ENCODE results near the gene CEP20. TPM values are rescaled to one million over a fixed set of nuclear protein-coding genes. Genes with fewer than 3 reads are reported as not detected.

Gene CEP20
- total and polyA plus RNA-seq, 2 of the 8 experiments (the other 6 are each of a cell fraction or from before 2014, with no cell fraction given) = 16.2 to 49.0 TPM

DNA sequence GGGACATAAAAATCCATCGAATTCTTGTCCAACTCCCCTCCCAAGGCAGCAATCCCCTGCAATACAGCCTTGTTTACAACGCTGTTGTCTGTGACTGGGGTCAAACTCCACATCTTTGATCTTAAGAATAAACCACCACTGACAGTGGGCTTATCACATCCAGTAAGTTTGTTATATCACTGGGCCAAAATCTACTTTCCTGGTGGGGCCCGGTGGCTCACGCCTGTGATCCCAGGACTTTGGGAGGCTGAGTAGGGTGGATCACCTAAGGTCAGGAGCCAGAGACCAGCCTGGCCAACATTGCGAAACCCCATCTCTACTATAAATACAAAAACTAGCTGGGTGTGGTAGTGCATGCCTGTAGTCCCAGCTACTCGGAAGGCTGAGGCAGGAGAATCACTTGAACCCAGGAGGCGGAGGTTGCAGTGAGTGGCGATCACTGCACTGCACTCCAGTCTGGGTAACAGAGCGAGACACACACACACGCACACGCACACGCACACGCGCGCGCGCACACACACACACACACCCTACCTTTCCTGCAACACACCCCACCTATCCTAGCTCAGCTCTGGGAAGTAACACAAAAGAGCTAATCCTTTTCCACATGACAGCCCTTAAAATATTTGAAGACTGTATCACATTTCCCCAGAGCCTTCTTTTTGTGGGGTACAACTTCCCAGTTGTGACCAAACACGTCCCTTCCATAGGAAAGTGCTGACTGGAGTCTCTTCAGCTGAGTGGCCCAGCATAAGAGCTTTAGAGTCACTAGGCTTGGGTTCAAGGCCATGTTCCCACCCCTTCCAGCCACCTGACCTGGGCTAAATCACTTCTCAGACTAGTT, 40.1 kb upstream of the CEP20 start (continued):
- TF ChIP-seq, protein P1, sequence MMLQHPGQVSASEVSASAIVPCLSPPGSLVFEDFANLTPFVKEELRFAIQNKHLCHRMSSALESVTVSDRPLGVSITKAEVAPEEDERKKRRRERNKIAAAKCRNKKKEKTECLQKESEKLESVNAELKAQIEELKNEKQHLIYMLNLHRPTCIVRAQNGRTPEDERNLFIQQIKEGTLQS (IDR thresholded peaks at IDR 0.05; ENCODE audit: insufficient read depth, low read depth, low read length) = no peak
- TF ChIP-seq, protein P2, sequence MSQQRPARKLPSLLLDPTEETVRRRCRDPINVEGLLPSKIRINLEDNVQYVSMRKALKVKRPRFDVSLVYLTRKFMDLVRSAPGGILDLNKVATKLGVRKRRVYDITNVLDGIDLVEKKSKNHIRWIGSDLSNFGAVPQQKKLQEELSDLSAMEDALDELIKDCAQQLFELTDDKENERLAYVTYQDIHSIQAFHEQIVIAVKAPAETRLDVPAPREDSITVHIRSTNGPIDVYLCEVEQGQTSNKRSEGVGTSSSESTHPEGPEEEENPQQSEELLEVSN (IDR thresholded peaks at IDR 0.05) = no peak
- no peak for TF ChIP-seq RBBP5 (IDR thresholded peaks at IDR 0.05; ENCODE audit: borderline replicate concordance, low read depth, low read length)
- no peak for TF ChIP-seq CREB1 (IDR thresholded peaks at IDR 0.05)
- no peak for TF ChIP-seq CEBPB (IDR thresholded peaks at IDR 0.05; ENCODE audit: low read depth, low read length)
- no peak for TF ChIP-seq POLR2A (IDR thresholded peaks at IDR 0.05; ENCODE audit: control extremely low read depth in 1 of 2, low read depth in 2 of 2, low read length in 2 of 2)
- no peak for TF ChIP-seq EP300 (IDR thresholded peaks at IDR 0.05; ENCODE audit: borderline replicate concordance in 1 of 2, low read depth in 2 of 2, low read length in 2 of 2)
- TF ChIP-seq EGR1 (IDR thresholded peaks at IDR 0.05; ENCODE audit: borderline replicate concordance, low read depth, low read length) = no peak
- no peak for TF ChIP-seq SAP30 (IDR thresholded peaks at IDR 0.05; ENCODE audit: insufficient read depth, insufficient replicate concordance, low read length)
- no peak for TF ChIP-seq TEAD4 (IDR thresholded peaks at IDR 0.05; ENCODE audit: low read depth, low read length)
